SK-N-SH (cell line): ENCODE data around the gene ZP2. TPM values are rescaled to one million over a fixed set of nuclear protein-coding genes. Genes with fewer than 3 reads are reported as not detected.

Experiments used
- CTCF ChIA-PET: fragments of 300-600, 350-600 bp; formaldehyde crosslinking; extraction: SDS; loops from one replicate; lab custom pipeline; 2021; lab: Yijun Ruan, JAX
- POLR2A ChIA-PET: fragments of 350-600 bp; sonication (Branson Sonifier 250); formaldehyde crosslinking; extraction: SDS; loops from one replicate; lab custom pipeline; 2020; ENCODE audit warnings: antibody characterized with exemption, inconsistent platforms; lab: Yijun Ruan, JAX
- DNase-seq: peaks from one replicate; pipeline ENCODE4 v3.0.0; 2012
- H2AFZ ChIP-seq: fragments of 200-600 bp; sonication (generic); 2 replicates; pipeline ENCODE4 v1.8.1; 2016; ENCODE audit warnings: antibody characterized with exemption, mild to moderate bottlenecking, low read depth
- H3F3A ChIP-seq: fragments of 200-600 bp; sonication (generic); replicated peaks from 2 replicates; pipeline ENCODE3; 2016; ENCODE audit warnings: antibody characterized with exemption, mild to moderate bottlenecking; ENCODE audit not compliant: insufficient read depth
- H3K27ac ChIP-seq, 2 experiments: fragments of 200-500 bp in 1 of 2; fragments of 200-600 bp in 1 of 2; sonication (Bioruptor generic) in 1 of 2; sonication (generic), shearing (Covaris generic) in 1 of 2; 2 replicates each; pipeline versions ENCODE4 v1.5.1 to v1.6.1; 2014 to 2016; ENCODE audit warnings: low read depth in 2 of 2, inconsistent platforms in 1 of 2, low read length in 1 of 2, mild to moderate bottlenecking in 1 of 2, mixed read lengths in 1 of 2
- H3K27me3 ChIP-seq: fragments of 200-600 bp; sonication (generic), shearing (Covaris generic); 2 replicates; pipeline ENCODE4 v1.6.1; 2016; ENCODE audit warnings: mixed run types; ENCODE audit not compliant: insufficient read depth
- H3K36me3 ChIP-seq, 2 experiments: fragments of 200-500 bp in 1 of 2; fragments of 200-600 bp in 1 of 2; sonication (Bioruptor generic) in 1 of 2; sonication (generic) in 1 of 2; replicated peaks in 1 of 2; 2 replicates each; pipeline versions ENCODE3 to v1.5.1; 2014 to 2016; ENCODE audit warnings: low read length in 1 of 2, mild to moderate bottlenecking in 1 of 2; ENCODE audit not compliant: insufficient read depth in 2 of 2, control insufficient read depth in 1 of 2
- H3K4me1 ChIP-seq, 2 experiments: fragments of 200-500 bp in 1 of 2; fragments of 200-600 bp in 1 of 2; sonication (Bioruptor generic) in 1 of 2; sonication (generic), shearing (Covaris generic) in 1 of 2; 2 replicates each; pipeline versions ENCODE4 v1.5.1 to v1.6.1; 2014 to 2016; ENCODE audit warnings: low read depth in 1 of 2, low read length in 1 of 2, mixed run types in 1 of 2; ENCODE audit not compliant: insufficient read depth in 2 of 2, control insufficient read depth in 1 of 2
- H3K4me2 ChIP-seq: fragments of 200-600 bp; sonication (generic), shearing (Covaris generic); 2 replicates; pipeline ENCODE4 v1.6.1; 2017; ENCODE audit warnings: mixed run types
- H3K4me3 ChIP-seq, 2 experiments: fragments of 200-500 bp in 1 of 2; fragments of 200-600 bp in 1 of 2; sonication (Bioruptor generic) in 1 of 2; sonication (generic), shearing (Covaris generic) in 1 of 2; 2 replicates each; pipeline versions ENCODE4 v1.5.1 to v1.8.1; 2014 to 2016; ENCODE audit warnings: low read depth in 2 of 2, inconsistent platforms in 1 of 2, low read length in 1 of 2, mild to moderate bottlenecking in 1 of 2, mixed read lengths in 1 of 2, moderate library complexity in 1 of 2
- H3K79me2 ChIP-seq: fragments of 200-600 bp; sonication (generic); 2 replicates; pipeline ENCODE4 v1.8.1; 2017; ENCODE audit warnings: mild to moderate bottlenecking; ENCODE audit not compliant: insufficient read depth
- H3K9ac ChIP-seq: fragments of 200-600 bp; sonication (generic); 2 replicates; pipeline ENCODE4 v1.6.1; 2017; ENCODE audit warnings: mixed run types
- H3K9me2 ChIP-seq: fragments of 200-600 bp; sonication (generic); 2 replicates; pipeline ENCODE4 v1.6.1; 2017; ENCODE audit warnings: mixed run types
- H3K9me3 ChIP-seq: fragments of 200-600 bp; sonication (generic); 2 replicates; pipeline ENCODE4 v1.6.1; 2017; ENCODE audit warnings: mixed run types, mild to moderate bottlenecking, moderate library complexity
- H4K20me1 ChIP-seq: fragments of 200-600 bp; sonication (generic); 2 replicates; pipeline ENCODE4 v1.6.1; 2017; ENCODE audit warnings: mild to moderate bottlenecking, mixed run types; ENCODE audit not compliant: insufficient read depth
- ELF1 ChIP-seq: IDR thresholded peaks from 2 replicates; pipeline ENCODE4 v1.4.0; 2012
- EZH2phosphoT487 ChIP-seq: fragments of 200-600 bp; sonication (generic); IDR thresholded peaks from 2 replicates; pipeline ENCODE4 v1.6.1; 2017; ENCODE audit warnings: low read depth, mixed run types, mild to moderate bottlenecking, antibody characterized with exemption, moderate library complexity, borderline replicate concordance
- GATA2 ChIP-seq: sonication (generic); formaldehyde crosslinking; IDR thresholded peaks from 2 replicates; pipeline ENCODE4 v1.5.0; 2020; ENCODE audit warnings: mild to moderate bottlenecking, missing genetic modification reagents
- JUND ChIP-seq: IDR thresholded peaks from 2 replicates; pipeline ENCODE4 v1.4.0; 2012
- MEF2A ChIP-seq: IDR thresholded peaks from 2 replicates; pipeline ENCODE4 v1.4.0; 2012; ENCODE audit warnings: low read depth, borderline replicate concordance
- NRF1 ChIP-seq: IDR thresholded peaks from 2 replicates; pipeline ENCODE4 v1.6.1; 2012; ENCODE audit warnings: low read depth, mild to moderate bottlenecking, low read length
- POLR2AphosphoS5 ChIP-seq: IDR thresholded peaks from 2 replicates; pipeline ENCODE4 v1.6.1; 2012; ENCODE audit warnings: low read depth, low read length
- RCOR1 ChIP-seq: fragments of 150-350 bp; IDR thresholded peaks from 2 replicates; pipeline ENCODE4 v1.6.1; 2017; ENCODE audit warnings: antibody characterized with exemption, low read length
- RFX5 ChIP-seq: IDR thresholded peaks from 2 replicates; pipeline ENCODE4 v1.6.1; 2012; ENCODE audit warnings: mild to moderate bottlenecking, improper control_type of control experiment, low read length
- RXRA ChIP-seq: IDR thresholded peaks from 2 replicates; pipeline ENCODE4 v1.4.0; 2012; ENCODE audit warnings: low read depth, mild to moderate bottlenecking, borderline replicate concordance
- TAF1 ChIP-seq: IDR thresholded peaks from 2 replicates; pipeline ENCODE4 v1.6.1; 2012; ENCODE audit warnings: low read depth, mild to moderate bottlenecking, low read length, moderate library complexity, borderline replicate concordance
- YY1 ChIP-seq: IDR thresholded peaks from 2 replicates; pipeline ENCODE4 v1.4.0; 2012; ENCODE audit warnings: low read depth, mild to moderate bottlenecking
- WGBS: methylation state at CpG from one replicate; pipeline ENCODE4 v1.1.6; 2017; ENCODE audit warnings: low lambda C conversion rate; 5-methylcytosine and 5-hydroxymethylcytosine counted together
- polyA plus RNA-seq, 3 experiments: library from polyadenylated mRNA; depleted of rRNA; stranded (reverse); fragments of >200 nt; gene quantifications; 2 replicates each; pipeline ENCODE4 v1.2.3, GENCODE V29; 2012
- TF ChIP-seq, protein P1 (sequence below): IDR thresholded peaks from 2 replicates; pipeline ENCODE4 v1.4.0; 2012; ENCODE audit warnings: low read depth, borderline replicate concordance
- TF ChIP-seq, protein P2 (sequence below): IDR thresholded peaks from 2 replicates; pipeline ENCODE4 v1.6.1; 2012; ENCODE audit warnings: mild to moderate bottlenecking, low read depth, low read length, moderate library complexity
- TF ChIP-seq, protein P3 (sequence below): IDR thresholded peaks from 2 replicates; pipeline ENCODE4 v1.4.0; 2012; ENCODE audit warnings: low read depth

Gene ZP2
- polyA plus RNA-seq, 1 of the 3 experiments (the other 2 are of a cell fraction), result not detected

DNA sequence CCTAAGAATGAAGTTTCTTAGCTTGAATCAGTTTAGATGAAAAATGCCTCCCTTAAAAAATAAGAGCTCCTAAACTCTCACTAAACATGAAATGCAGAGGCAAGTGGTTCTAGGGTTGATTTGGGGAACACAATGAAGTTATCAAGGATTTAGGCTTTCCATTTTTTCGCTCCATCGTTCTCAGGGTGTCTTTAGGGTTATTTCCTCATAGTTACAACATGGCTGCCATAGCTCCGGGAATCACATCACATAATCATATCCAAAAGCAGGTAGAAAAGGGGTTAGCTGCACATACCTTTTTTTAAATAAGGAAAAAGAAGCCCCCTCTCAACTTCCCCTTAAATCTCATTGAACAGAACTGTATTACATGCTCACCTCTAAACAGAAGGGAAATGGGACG is 21.4 kb downstream of the ZP2 start:
- POLR2A ChIA-PET, result no interaction called here
- CTCF ChIA-PET, result interaction anchor here (0.8 to 10.5 kb wide), 13 partner anchors 10 to 1134 kb away, joined by 3 to 169 read pairs (median 5); partner anchors contain the start of genes CRYM and LDAF1
- Histone ChIP-seq H3F3A (no peaks in the 10 kb centered on the region), H3K4me3 (no peak overlapping the region), H3K27ac (no peak overlapping the region), H3K4me2 (no peak overlapping the region), H3K27me3 (no peaks in the 10 kb centered on the region), H3K9me3 (no peaks in the 10 kb centered on the region), H3K9me2 (no peaks in the 10 kb centered on the region), H3K9ac (no peak overlapping the region), H4K20me1 (no peaks in the 10 kb centered on the region), H3K79me2 (no peaks in the 10 kb centered on the region), H3K4me1 (no peaks in the 10 kb centered on the region; a peak in 1 of 4 replicates), H3K36me3 (no peaks in the 10 kb centered on the region), H2AFZ (no peak overlapping the region)
- WGBS, result 79% methylated on average over 4 of the region's 4 CpGs
- TF ChIP-seq TAF1, result no peak
- TF ChIP-seq GATA2 (CRISPR knock-in tag), result no peak
- no peak for TF ChIP-seq MEF2A
- TF ChIP-seq RCOR1, result 0 out of 2 replicates have a peak, but pooled peaks have one; percentile 19
- DNase-seq, result no peak

DNA sequence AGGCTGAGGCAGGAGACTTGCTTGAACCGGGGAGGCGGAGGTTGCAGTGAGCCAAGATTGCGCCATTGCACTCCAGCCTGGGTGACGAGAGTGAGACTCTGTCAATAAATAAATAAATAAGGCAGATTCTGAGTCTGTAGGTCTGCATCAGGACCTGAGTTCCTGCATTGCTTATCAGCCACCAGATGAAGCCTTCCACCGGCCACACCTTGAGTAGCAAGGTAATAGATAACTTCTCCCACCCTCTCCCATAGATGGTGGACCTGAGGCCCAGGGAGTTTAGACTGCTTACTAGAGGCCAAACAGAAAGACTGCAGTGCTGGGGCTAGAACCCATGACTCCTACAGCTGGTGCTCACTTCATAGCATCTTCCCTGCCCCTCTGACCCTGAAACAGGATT is 22.1 kb downstream of the ZP2 start:
- no peaks in the 10 kb centered on the region for H4K20me1 ChIP-seq
- 84% methylated on average over 5 of the region's 5 CpGs for WGBS
- H3K36me3 ChIP-seq, result no peaks in the 10 kb centered on the region
- no peaks in the 10 kb centered on the region for H3K79me2 ChIP-seq
- no peak for TF ChIP-seq POLR2AphosphoS5
- TF ChIP-seq YY1, result no peak
- TF ChIP-seq, protein P1, sequence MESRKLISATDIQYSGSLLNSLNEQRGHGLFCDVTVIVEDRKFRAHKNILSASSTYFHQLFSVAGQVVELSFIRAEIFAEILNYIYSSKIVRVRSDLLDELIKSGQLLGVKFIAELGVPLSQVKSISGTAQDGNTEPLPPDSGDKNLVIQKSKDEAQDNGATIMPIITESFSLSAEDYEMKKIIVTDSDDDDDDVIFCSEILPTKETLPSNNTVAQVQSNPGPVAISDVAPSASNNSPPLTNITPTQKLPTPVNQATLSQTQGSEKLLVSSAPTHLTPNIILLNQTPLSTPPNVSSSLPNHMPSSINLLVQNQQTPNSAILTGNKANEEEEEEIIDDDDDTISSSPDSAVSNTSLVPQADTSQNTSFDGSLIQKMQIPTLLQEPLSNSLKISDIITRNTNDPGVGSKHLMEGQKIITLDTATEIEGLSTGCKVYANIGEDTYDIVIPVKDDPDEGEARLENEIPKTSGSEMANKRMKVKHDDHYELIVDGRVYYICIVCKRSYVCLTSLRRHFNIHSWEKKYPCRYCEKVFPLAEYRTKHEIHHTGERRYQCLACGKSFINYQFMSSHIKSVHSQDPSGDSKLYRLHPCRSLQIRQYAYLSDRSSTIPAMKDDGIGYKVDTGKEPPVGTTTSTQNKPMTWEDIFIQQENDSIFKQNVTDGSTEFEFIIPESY, result no peak
- no peak for TF ChIP-seq JUND
- TF ChIP-seq NRF1, result no peak
- TF ChIP-seq EZH2phosphoT487, result no peak
- TF ChIP-seq RXRA, result no peak
- TF ChIP-seq, protein P2, sequence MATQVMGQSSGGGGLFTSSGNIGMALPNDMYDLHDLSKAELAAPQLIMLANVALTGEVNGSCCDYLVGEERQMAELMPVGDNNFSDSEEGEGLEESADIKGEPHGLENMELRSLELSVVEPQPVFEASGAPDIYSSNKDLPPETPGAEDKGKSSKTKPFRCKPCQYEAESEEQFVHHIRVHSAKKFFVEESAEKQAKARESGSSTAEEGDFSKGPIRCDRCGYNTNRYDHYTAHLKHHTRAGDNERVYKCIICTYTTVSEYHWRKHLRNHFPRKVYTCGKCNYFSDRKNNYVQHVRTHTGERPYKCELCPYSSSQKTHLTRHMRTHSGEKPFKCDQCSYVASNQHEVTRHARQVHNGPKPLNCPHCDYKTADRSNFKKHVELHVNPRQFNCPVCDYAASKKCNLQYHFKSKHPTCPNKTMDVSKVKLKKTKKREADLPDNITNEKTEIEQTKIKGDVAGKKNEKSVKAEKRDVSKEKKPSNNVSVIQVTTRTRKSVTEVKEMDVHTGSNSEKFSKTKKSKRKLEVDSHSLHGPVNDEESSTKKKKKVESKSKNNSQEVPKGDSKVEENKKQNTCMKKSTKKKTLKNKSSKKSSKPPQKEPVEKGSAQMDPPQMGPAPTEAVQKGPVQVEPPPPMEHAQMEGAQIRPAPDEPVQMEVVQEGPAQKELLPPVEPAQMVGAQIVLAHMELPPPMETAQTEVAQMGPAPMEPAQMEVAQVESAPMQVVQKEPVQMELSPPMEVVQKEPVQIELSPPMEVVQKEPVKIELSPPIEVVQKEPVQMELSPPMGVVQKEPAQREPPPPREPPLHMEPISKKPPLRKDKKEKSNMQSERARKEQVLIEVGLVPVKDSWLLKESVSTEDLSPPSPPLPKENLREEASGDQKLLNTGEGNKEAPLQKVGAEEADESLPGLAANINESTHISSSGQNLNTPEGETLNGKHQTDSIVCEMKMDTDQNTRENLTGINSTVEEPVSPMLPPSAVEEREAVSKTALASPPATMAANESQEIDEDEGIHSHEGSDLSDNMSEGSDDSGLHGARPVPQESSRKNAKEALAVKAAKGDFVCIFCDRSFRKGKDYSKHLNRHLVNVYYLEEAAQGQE, result no peak
- TF ChIP-seq, protein P3, sequence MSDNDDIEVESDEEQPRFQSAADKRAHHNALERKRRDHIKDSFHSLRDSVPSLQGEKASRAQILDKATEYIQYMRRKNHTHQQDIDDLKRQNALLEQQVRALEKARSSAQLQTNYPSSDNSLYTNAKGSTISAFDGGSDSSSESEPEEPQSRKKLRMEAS, result no peak
- no peak for TF ChIP-seq ELF1
- no peak for TF ChIP-seq RFX5
- H3K4me3 ChIP-seq, result no peak overlapping the region
- no peaks in the 10 kb centered on the region; a peak in 1 of 4 replicates for H3K4me1 ChIP-seq
- no peaks in the 10 kb centered on the region for H3K27me3 ChIP-seq
- H3K9me3 ChIP-seq, result no peaks in the 10 kb centered on the region
- no peak overlapping the region; the same call in 1 of the 2 replicates for H3K4me2 ChIP-seq
- no peaks in the 10 kb centered on the region for H3K9me2 ChIP-seq
- H2AFZ ChIP-seq, result no peak overlapping the region
- H3K27ac ChIP-seq, result no peak overlapping the region
- no peak overlapping the region for H3K9ac ChIP-seq
- CTCF ChIA-PET, result interaction anchor here (0.8 to 10.5 kb wide), 41 partner anchors 8 to 1493 kb away, joined by 3 to 169 read pairs (median 4); partner anchors contain the start of genes CRYM and LDAF1
- no peak for DNase-seq
- H3F3A ChIP-seq, result no peaks in the 10 kb centered on the region
- POLR2A ChIA-PET, result no interaction called here
